Esophagus muscularis mucosa (tissue), 4 donors: Measurements from ENCODE around the gene BICC1. TPM values are rescaled to one million over a fixed set of nuclear protein-coding genes. Genes with fewer than 3 reads are reported as not detected.

Experiments used
- DNase-seq: peaks from one replicate; pipeline ENCODE4 v3.0.0-alpha.2; 2017; ENCODE audit errors: extremely low spot score
- H3K27ac ChIP-seq, 4 donors: fragments of 200-600 bp; sonication (generic); replicated peaks in 1 of 4; 1 replicate in 3 of 4; 2 replicates in 1 of 4; pipeline ENCODE4 v1.5.1; 2016 to 2019; ENCODE audit warnings: mild to moderate bottlenecking in 1 of 4
- H3K27me3 ChIP-seq, 4 donors: fragments of 200-600 bp; sonication (generic); one replicate each; pipeline versions ENCODE4 v1.5.1 to v1.6.0; 2016 to 2019
- H3K36me3 ChIP-seq, 4 donors: fragments of 200-600 bp; sonication (generic); one replicate each; pipeline ENCODE4 v1.5.1; 2016 to 2019
- H3K4me1 ChIP-seq, 4 donors: fragments of 200-600 bp; sonication (generic); one replicate each; pipeline ENCODE4 v1.5.1; 2016 to 2019
- H3K4me3 ChIP-seq, 4 donors: fragments of 200-600 bp; sonication (generic); 1 replicate in 2 of 4; 2 replicates in 2 of 4; pipeline ENCODE4 v1.5.1; 2016 to 2019; ENCODE audit warnings: mild to moderate bottlenecking in 4 of 4, moderate library complexity in 1 of 4
- H3K9me3 ChIP-seq, 4 donors: fragments of 200-600 bp; sonication (generic); 1 replicate in 3 of 4; 2 replicates in 1 of 4; pipeline ENCODE4 v1.5.1; 2016 to 2019
- CTCF ChIP-seq, 3 experiments: fragments of 200-600 bp in 2 of 3; fragments of 450-650 bp in 1 of 3; sonication (generic) in 2 of 3; IDR thresholded peaks; one replicate each; pipeline ENCODE4 v1.5.1; 2017 to 2019; ENCODE audit warnings: antibody characterized with exemption in 3 of 3, mild to moderate bottlenecking in 2 of 3, moderate library complexity in 1 of 3
- EP300 ChIP-seq: sonication (generic); formaldehyde crosslinking; IDR thresholded peaks from one replicate; pipeline ENCODE4 v1.6.1; 2017; ENCODE audit warnings: antibody characterized with exemption
- POLR2A ChIP-seq: fragments of 450-650 bp; IDR thresholded peaks from one replicate; pipeline ENCODE4 v1.6.1; 2017; ENCODE audit warnings: antibody characterized with exemption, moderate library complexity, mild to moderate bottlenecking, low read depth
- POLR2AphosphoS5 ChIP-seq, 2 donors: sonication (generic); formaldehyde crosslinking; IDR thresholded peaks; one replicate each; pipeline ENCODE4 v1.6.1; 2017; ENCODE audit warnings: antibody characterized with exemption in 2 of 2
- WGBS: methylation state at CpG from one replicate; pipeline ENCODE4 v1.1.5; 2018; 5-methylcytosine and 5-hydroxymethylcytosine counted together
- intact Hi-C: fragments of 100-400 bp; cut with DNase I; formaldehyde crosslinking; loops from one replicate; pipeline ENCODE4 v1.15.1; 2023
- total RNA-seq, 4 donors: library from RNA; depleted of rRNA; stranded (reverse); fragments of >200 nt; gene quantifications; one replicate each; pipeline versions ENCODE4 v1.1.0 to v1.2.1, GENCODE V29; 2016

BICC1 gene
- total RNA-seq, 4 donors from 2014 or later: 19.1 to 24.9 (median 20.5) TPM

- WGBS: 78% methylated on average over 2 of the region's 2 CpGs
- Histone ChIP-seq H3K27me3 (no peaks in the 10 kb centered on the region), H3K27ac (no peak overlapping the region), H3K9me3 (no peaks in the 10 kb centered on the region), H3K36me3 (no peaks in the 10 kb centered on the region), H3K4me3 (no peak overlapping the region), H3K4me1 (peaks cover 0 to 9% (median 3%) of the 10 kb centered on the region in 4 donors)
- intact Hi-C loops: no loop called here
- TF ChIP-seq EP300 (no peak), POLR2A (no peak), POLR2AphosphoS5 (IDR thresholded peaks at IDR 0.05) (no peak), CTCF (IDR thresholded peaks at IDR 0.05) (no peak)
- DNase-seq: no peak
Observed at GRCh38 chr10:58479045-58479444, 33.6 kb upstream of the BICC1 start.

- Histone ChIP-seq H3K9me3 (no peaks in the 10 kb centered on the region), H3K27ac (no peak overlapping the region), H3K4me1 (peaks cover 0 to 9% (median 3%) of the 10 kb centered on the region in 4 donors), H3K36me3 (no peaks in the 10 kb centered on the region), H3K27me3 (no peaks in the 10 kb centered on the region), H3K4me3 (no peak overlapping the region)
- intact Hi-C loops: no loop called here
- 67% methylated on average over 3 of the region's 3 CpGs for WGBS
- TF ChIP-seq CTCF (IDR thresholded peaks at IDR 0.05): no peak
- TF ChIP-seq EP300: no peak
- no peak for TF ChIP-seq POLR2A
- TF ChIP-seq POLR2AphosphoS5 (IDR thresholded peaks at IDR 0.05): no peak
- no peak for DNase-seq
Observed at GRCh38 chr10:58480321-58480720, 32.4 kb upstream of the BICC1 start.

- Histone ChIP-seq H3K9me3 (no peaks in the 10 kb centered on the region), H3K4me3 (no peak overlapping the region), H3K27me3 (no peaks in the 10 kb centered on the region), H3K27ac (no peak overlapping the region), H3K36me3 (no peaks in the 10 kb centered on the region), H3K4me1 (peaks cover 0 to 9% (median 3%) of the 10 kb centered on the region in 4 donors)
- WGBS: 66% methylated on average over 2 of the region's 2 CpGs
- intact Hi-C loops: no loop called here
- TF ChIP-seq CTCF (IDR thresholded peaks at IDR 0.05) (no peak), EP300 (no peak), POLR2A (no peak)
- DNase-seq: no peak
Observed at GRCh38 chr10:58481569-58482109, 31.0 kb upstream of the BICC1 start.

- Histone ChIP-seq H3K36me3 (no peaks in the 10 kb centered on the region), H3K9me3 (no peaks in the 10 kb centered on the region), H3K27me3 (no peaks in the 10 kb centered on the region), H3K4me3 (no peak overlapping the region), H3K4me1 (no peaks in the 10 kb centered on the region), H3K27ac (no peak overlapping the region)
- no peak for DNase-seq
- intact Hi-C loops: no loop called here
- 74% methylated on average over 1 of the region's 1 CpG for WGBS
- TF ChIP-seq CTCF (IDR thresholded peaks at IDR 0.05) (no peak), POLR2A (no peak), POLR2AphosphoS5 (IDR thresholded peaks at IDR 0.05) (no peak), EP300 (no peak)
Observed at GRCh38 chr10:58486821-58487220, 25.9 kb upstream of the BICC1 start.

- intact Hi-C loops: no loop called here
- 66% methylated on average over 2 of the region's 2 CpGs for WGBS
- Histone ChIP-seq H3K9me3 (no peaks in the 10 kb centered on the region), H3K4me3 (no peak overlapping the region), H3K27ac (no peak overlapping the region), H3K36me3 (no peaks in the 10 kb centered on the region), H3K27me3 (no peaks in the 10 kb centered on the region), H3K4me1 (no peaks in the 10 kb centered on the region)
- no peak for DNase-seq
- TF ChIP-seq POLR2A: no peak
- no peak for TF ChIP-seq POLR2AphosphoS5 (IDR thresholded peaks at IDR 0.05)
- no peak for TF ChIP-seq CTCF (IDR thresholded peaks at IDR 0.05)
- TF ChIP-seq EP300: no peak
Observed at GRCh38 chr10:58488921-58489320, 23.8 kb upstream of the BICC1 start.
